Neural progenitor cell (in vitro differentiated cells): ENCODE measurements around the gene DSCAML1. TPM values are rescaled to one million over a fixed set of nuclear protein-coding genes. Genes with fewer than 3 reads are reported as not detected.

Experiments used
- DNase-seq: peaks from one replicate; pipeline ENCODE4 v3.0.0-alpha.2; 2016; ENCODE audit warnings: low spot score
- H2AFZ ChIP-seq: fragments of 200-600 bp; sonication (generic); replicated peaks from 2 replicates; pipeline ENCODE4 v1.6.1; 2016; ENCODE audit warnings: antibody characterized with exemption
- H3F3A ChIP-seq: fragments of 200-600 bp; sonication (generic); 2 replicates; pipeline ENCODE4 v1.6.1; 2016; ENCODE audit warnings: antibody characterized with exemption, low read depth
- H3K27ac ChIP-seq: fragments of 200-600 bp; sonication (generic); 2 replicates; pipeline ENCODE4 v1.5.1; 2016; ENCODE audit warnings: mild to moderate bottlenecking
- H3K27me3 ChIP-seq: fragments of 200-600 bp; sonication (generic); 2 replicates; pipeline ENCODE4 v1.6.1; 2016; ENCODE audit warnings: mild to moderate bottlenecking, moderate library complexity
- H3K36me3 ChIP-seq: fragments of 200-600 bp; sonication (generic); 2 replicates; pipeline ENCODE4 v1.5.1; 2016
- H3K4me1 ChIP-seq: fragments of 200-600 bp; sonication (generic); 2 replicates; pipeline ENCODE4 v1.6.1; 2016; ENCODE audit warnings: mixed run types
- H3K4me2 ChIP-seq: fragments of 200-600 bp; sonication (generic); 2 replicates; pipeline ENCODE4 v1.6.1; 2016
- H3K4me3 ChIP-seq: fragments of 200-600 bp; sonication (generic); 2 replicates; pipeline ENCODE4 v1.5.1; 2016
- H3K79me2 ChIP-seq: fragments of 200-600 bp; sonication (generic); 2 replicates; pipeline ENCODE4 v1.6.1; 2016; ENCODE audit warnings: low read depth
- H3K9ac ChIP-seq: fragments of 200-600 bp; sonication (generic); 2 replicates; pipeline ENCODE4 v1.6.1; 2016
- H3K9me3 ChIP-seq: fragments of 200-600 bp; sonication (generic); 2 replicates; pipeline ENCODE4 v1.5.1; 2016; ENCODE audit warnings: low read depth
- H4K20me1 ChIP-seq: fragments of 200-600 bp; sonication (generic); 2 replicates; pipeline ENCODE4 v1.6.1; 2016; ENCODE audit warnings: low read depth
- H3K27ac Mint-ChIP-seq: 3 replicates; pipeline ENCODE4 v1.8.0; 2021; ENCODE audit warnings: mixed read lengths
- H3K27me3 Mint-ChIP-seq: 2 replicates; pipeline ENCODE4 v1.8.0; 2022; ENCODE audit warnings: low read depth, mild to moderate bottlenecking, inconsistent platforms, moderate library complexity, mixed read lengths; ENCODE audit not compliant: insufficient read depth
- H3K36me3 Mint-ChIP-seq: 3 replicates; pipeline ENCODE4 v1.8.0; 2021; ENCODE audit warnings: mixed read lengths
- H3K4me1 Mint-ChIP-seq: 3 replicates; pipeline ENCODE4 v1.8.0; 2021; ENCODE audit warnings: mixed read lengths
- H3K4me3 Mint-ChIP-seq: 3 replicates; pipeline ENCODE4 v1.8.0; 2021; ENCODE audit warnings: mild to moderate bottlenecking, moderate library complexity, mixed read lengths
- H3K9me3 Mint-ChIP-seq: 3 replicates; pipeline ENCODE4 v1.8.0; 2020; ENCODE audit warnings: mixed read lengths
- CTCF ChIP-seq: fragments of 200-600 bp; sonication (generic); IDR thresholded peaks from 2 replicates; pipeline ENCODE4 v1.5.1; 2017; ENCODE audit warnings: antibody characterized with exemption, mild to moderate bottlenecking
- EZH2 ChIP-seq: fragments of 200-600 bp; sonication (generic); IDR thresholded peaks from 2 replicates; pipeline ENCODE4 v1.6.1; 2017; ENCODE audit warnings: antibody characterized with exemption, mild to moderate bottlenecking, moderate library complexity
- EZH2phosphoT487 ChIP-seq: fragments of 200-600 bp; sonication (generic); IDR thresholded peaks from 2 replicates; pipeline ENCODE4 v1.6.1; 2017; ENCODE audit warnings: antibody characterized with exemption
- total RNA-seq: library from RNA; depleted of rRNA; stranded (reverse); fragments of >200 nt; gene quantifications from 2 replicates; pipeline ENCODE4 v1.2.3, GENCODE V29; 2015; ENCODE audit warnings: low replicate concordance

The DSCAML1 gene
- total RNA-seq, 1 donor from 2014 or later = 0.06 TPM

- no peaks in the 10 kb centered on the region for H3K79me2 ChIP-seq
- peaks cover 13% of the 10 kb centered on the region for H3K4me1 ChIP-seq
- no peaks in the 10 kb centered on the region for H3K9me3 Mint-ChIP-seq
- no peak for DNase-seq
- H3K4me3 Mint-ChIP-seq = peak overlapping the region; percentile 59
- H3K4me2 ChIP-seq = peak overlapping the region; percentile 39
- no peak overlapping the region for H3K9ac ChIP-seq
- peaks cover 6% of the 10 kb centered on the region for H3K27me3 Mint-ChIP-seq
- no peaks in the 10 kb centered on the region for H3K9me3 ChIP-seq
- H3K27me3 ChIP-seq = peaks cover 20% of the 10 kb centered on the region
- H3F3A ChIP-seq = peaks cover 10% of the 10 kb centered on the region
- no peak overlapping the region for H3K27ac ChIP-seq
- no peak overlapping the region for H3K4me3 ChIP-seq
- TF ChIP-seq EZH2 (no peak), EZH2phosphoT487 (no peak), CTCF (no peak)
- H3K27ac Mint-ChIP-seq = peak overlapping the region; percentile 89
- H3K36me3 ChIP-seq = no peaks in the 10 kb centered on the region
- no peaks in the 10 kb centered on the region for H4K20me1 ChIP-seq
- H3K36me3 Mint-ChIP-seq = no peaks in the 10 kb centered on the region
- peaks cover 67% of the 10 kb centered on the region for H3K4me1 Mint-ChIP-seq
- no peak overlapping the region for H2AFZ ChIP-seq
Observed at GRCh38 chr11:117584056-117584830, 212.8 kb downstream of the DSCAML1 start.

DNA sequence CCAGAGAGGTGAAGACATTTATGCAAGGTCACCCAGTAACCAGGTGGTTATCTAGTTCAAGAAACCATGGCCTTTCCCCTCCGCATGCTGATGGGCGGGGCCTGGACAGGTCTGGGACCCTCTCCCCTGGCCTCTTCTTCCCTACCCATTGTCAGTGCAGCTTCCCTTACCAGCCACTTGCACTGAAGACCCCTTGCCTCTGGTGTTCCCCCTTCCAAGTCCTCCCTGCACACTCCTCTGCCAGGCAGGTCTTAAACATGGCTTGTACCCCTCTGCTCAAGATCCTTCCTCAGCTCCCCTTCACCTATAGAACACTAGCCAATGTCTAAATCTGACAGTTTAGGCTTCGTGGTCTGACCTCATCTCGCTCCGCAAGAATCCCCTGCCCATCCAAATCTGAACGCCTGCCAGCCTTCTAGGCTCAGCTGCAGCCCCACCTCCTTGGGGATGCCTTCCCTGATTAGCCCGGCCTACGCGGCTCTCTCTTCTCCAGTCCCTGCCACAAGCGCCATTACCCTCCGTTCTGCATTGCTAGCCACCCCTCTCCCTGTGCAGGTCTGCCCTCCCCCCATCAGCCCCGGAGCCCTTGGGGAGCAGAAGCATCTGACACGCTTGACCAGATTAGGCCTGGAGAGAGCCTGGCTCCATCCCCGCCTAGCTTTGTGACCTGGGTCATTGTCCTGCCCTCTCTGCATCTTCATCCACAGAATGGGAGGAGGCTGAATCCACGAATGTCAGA, 213.8 kb downstream of the DSCAML1 start:
- Histone ChIP-seq H3K4me3 (no peak overlapping the region), H3K9ac (no peak overlapping the region), H3K27ac (no peak overlapping the region)

DNA sequence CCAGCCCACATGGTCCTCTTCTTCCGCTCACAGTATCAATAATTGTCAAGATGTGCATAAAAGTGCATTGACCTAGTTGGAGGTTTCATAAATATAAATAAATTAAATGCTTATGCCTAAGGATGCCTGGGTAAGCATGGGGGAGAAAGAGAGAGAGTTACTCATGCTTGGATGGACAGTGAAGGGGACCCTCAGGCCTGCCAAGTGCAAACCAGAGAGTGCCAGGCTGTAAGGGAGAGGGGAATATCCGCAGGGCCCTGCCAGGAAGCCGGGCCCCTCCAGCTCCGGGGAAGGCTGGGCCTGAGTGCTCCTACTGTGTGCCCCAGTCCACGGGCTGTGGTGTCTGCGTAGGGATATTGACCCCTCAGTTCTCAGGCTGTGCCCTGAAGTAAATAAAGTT, 214.6 kb downstream of the DSCAML1 start:
- H3K9me3 Mint-ChIP-seq = no peaks in the 10 kb centered on the region
- peaks cover 57% of the 10 kb centered on the region for H3K4me1 Mint-ChIP-seq
- DNase-seq = no peak
- Histone ChIP-seq H3K27me3 (peaks cover 20% of the 10 kb centered on the region), H3K36me3 (no peaks in the 10 kb centered on the region), H4K20me1 (no peaks in the 10 kb centered on the region), H3K9me3 (no peaks in the 10 kb centered on the region), H3K27ac (no peak overlapping the region), H3F3A (peaks cover 10% of the 10 kb centered on the region), H3K4me3 (no peak overlapping the region), H3K9ac (no peak overlapping the region), H3K4me1 (peaks cover 13% of the 10 kb centered on the region), H3K79me2 (no peaks in the 10 kb centered on the region), H3K4me2 (no peak overlapping the region), H2AFZ (no peak overlapping the region)
- no peak overlapping the region for H3K4me3 Mint-ChIP-seq
- no peak for TF ChIP-seq EZH2
- no peak for TF ChIP-seq CTCF
- TF ChIP-seq EZH2phosphoT487 = no peak
- H3K27me3 Mint-ChIP-seq = peaks cover 8% of the 10 kb centered on the region
- no peaks in the 10 kb centered on the region for H3K36me3 Mint-ChIP-seq
- peak overlapping the region; percentile 27 for H3K27ac Mint-ChIP-seq

More for the DNA sequence above, 213.8 kb downstream of the DSCAML1 start:
- peaks cover 57% of the 10 kb centered on the region for H3K4me1 Mint-ChIP-seq
- Histone ChIP-seq H3K79me2 (no peaks in the 10 kb centered on the region), H2AFZ (peak overlapping the region; percentile 4), H3K36me3 (no peaks in the 10 kb centered on the region), H3K27me3 (peaks cover 20% of the 10 kb centered on the region), H3K9me3 (no peaks in the 10 kb centered on the region), H3K4me1 (peaks cover 13% of the 10 kb centered on the region), H3K4me2 (peak overlapping the region; percentile 39), H3F3A (peaks cover 10% of the 10 kb centered on the region), H4K20me1 (no peaks in the 10 kb centered on the region)
- H3K4me3 Mint-ChIP-seq = peak overlapping the region; percentile 59
- no peaks in the 10 kb centered on the region for H3K9me3 Mint-ChIP-seq
- H3K27ac Mint-ChIP-seq = peak overlapping the region; percentile 89
- peak; percentile 68 for DNase-seq
- peaks cover 8% of the 10 kb centered on the region for H3K27me3 Mint-ChIP-seq
- TF ChIP-seq CTCF (no peak), EZH2 (no peak), EZH2phosphoT487 (no peak)
- H3K36me3 Mint-ChIP-seq = no peaks in the 10 kb centered on the region
